ENCODE results near the gene CSTPP1.

- TF ChIP-seq CTCF (IDR thresholded peaks at IDR 0.05), result no peak
- no peak for TF ChIP-seq POLR2AphosphoS5 (IDR thresholded peaks at IDR 0.05)
- no peak for TF ChIP-seq EP300 (IDR thresholded peaks at IDR 0.05)
Measured at GRCh38 chr11:47158242-47158641, 221.7 kb downstream of the CSTPP1 start.

Data from stomach (tissue), 4 donors.